ENCODE data around the gene DNMT3A. TPM values are rescaled to one million over a fixed set of nuclear protein-coding genes. Genes with fewer than 3 reads are reported as not detected.

The DNMT3A gene
- total RNA-seq, 1 donor from 2014 or later = 80.2 TPM

DNA sequence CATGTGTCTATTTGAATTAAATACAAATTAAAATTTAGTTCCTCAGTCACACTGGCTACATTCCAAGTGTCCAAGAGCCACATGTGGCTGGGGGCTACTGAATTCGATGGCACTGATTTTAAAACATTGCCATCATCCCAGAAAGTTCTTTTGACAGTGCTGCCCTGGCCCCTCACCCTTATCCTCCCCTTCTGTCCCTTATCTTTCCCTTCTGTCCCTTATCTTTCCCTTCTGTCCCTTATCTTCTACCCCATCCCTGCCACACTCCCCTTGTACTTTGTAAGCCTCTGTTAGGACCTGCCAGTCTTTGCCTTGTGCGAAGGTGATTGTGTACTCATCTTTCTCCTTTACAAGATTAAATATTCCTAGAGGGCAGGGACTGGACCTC lies 85.2 kb downstream of the DNMT3A start:
- DNase-seq (ENCODE audit: extremely low spot score, unreplicated experiment) = no peak
- H3K36me3 Mint-ChIP-seq (ENCODE audit: unreplicated experiment) = peaks cover 31% of the 10 kb centered on the region
- peak overlapping the region; percentile 62 for H3K27ac Mint-ChIP-seq (ENCODE audit: unreplicated experiment)
- TF ChIP-seq, protein P1, sequence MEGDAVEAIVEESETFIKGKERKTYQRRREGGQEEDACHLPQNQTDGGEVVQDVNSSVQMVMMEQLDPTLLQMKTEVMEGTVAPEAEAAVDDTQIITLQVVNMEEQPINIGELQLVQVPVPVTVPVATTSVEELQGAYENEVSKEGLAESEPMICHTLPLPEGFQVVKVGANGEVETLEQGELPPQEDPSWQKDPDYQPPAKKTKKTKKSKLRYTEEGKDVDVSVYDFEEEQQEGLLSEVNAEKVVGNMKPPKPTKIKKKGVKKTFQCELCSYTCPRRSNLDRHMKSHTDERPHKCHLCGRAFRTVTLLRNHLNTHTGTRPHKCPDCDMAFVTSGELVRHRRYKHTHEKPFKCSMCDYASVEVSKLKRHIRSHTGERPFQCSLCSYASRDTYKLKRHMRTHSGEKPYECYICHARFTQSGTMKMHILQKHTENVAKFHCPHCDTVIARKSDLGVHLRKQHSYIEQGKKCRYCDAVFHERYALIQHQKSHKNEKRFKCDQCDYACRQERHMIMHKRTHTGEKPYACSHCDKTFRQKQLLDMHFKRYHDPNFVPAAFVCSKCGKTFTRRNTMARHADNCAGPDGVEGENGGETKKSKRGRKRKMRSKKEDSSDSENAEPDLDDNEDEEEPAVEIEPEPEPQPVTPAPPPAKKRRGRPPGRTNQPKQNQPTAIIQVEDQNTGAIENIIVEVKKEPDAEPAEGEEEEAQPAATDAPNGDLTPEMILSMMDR (IDR thresholded peaks at IDR 0.05) = no peak
- H3K9me3 Mint-ChIP-seq (ENCODE audit: unreplicated experiment) = no peaks in the 10 kb centered on the region
- H3K4me3 Mint-ChIP-seq (ENCODE audit: unreplicated experiment) = no peak overlapping the region
- no peaks in the 10 kb centered on the region for H3K27me3 Mint-ChIP-seq (ENCODE audit: unreplicated experiment)
- peaks cover 25% of the 10 kb centered on the region for H3K4me1 Mint-ChIP-seq (ENCODE audit: unreplicated experiment)

DNA sequence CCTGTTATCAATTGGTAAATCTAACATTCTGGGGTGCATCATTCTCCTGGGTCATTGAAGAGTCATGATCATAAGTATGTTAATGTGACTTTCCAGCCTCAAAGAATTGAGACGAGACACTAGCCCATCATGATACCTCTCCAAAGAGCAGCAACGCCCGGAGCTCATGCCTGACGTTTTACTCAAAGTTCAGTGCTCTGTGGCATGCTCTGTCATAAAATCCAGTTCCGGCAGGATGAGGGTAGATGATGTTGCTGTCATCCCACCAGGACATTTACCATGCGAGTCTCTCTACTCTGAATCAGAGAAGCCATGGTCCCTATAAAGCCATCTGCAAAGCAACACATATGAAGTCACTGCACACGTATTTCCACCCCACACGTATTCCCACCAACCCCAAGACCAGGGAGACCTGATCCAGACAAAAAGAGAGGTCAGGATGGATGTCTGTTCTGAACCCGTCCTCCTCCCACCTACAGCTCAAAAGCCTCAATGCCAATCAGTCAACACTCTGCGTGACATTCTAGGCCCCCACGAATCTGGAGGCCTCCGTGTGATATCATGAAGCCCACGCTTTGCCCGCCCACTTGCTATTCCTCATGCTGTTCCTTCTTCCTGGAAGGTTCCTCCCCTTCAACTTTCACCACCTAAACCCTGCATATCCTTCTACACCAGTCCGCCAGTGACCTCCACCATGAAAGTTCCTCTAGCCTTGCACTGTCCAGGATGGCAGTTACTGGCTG lies 85.8 kb downstream of the DNMT3A start:
- no peaks in the 10 kb centered on the region for H3K27me3 Mint-ChIP-seq (ENCODE audit: unreplicated experiment)
- no peak overlapping the region for H3K4me3 Mint-ChIP-seq (ENCODE audit: unreplicated experiment)
- H3K4me1 Mint-ChIP-seq (ENCODE audit: unreplicated experiment) = peaks cover 29% of the 10 kb centered on the region
- DNase-seq (ENCODE audit: extremely low spot score, unreplicated experiment) = no peak
- H3K9me3 Mint-ChIP-seq (ENCODE audit: unreplicated experiment) = no peaks in the 10 kb centered on the region
- no peak overlapping the region for H3K27ac Mint-ChIP-seq (ENCODE audit: unreplicated experiment)
- H3K36me3 Mint-ChIP-seq (ENCODE audit: unreplicated experiment) = peaks cover 31% of the 10 kb centered on the region
- TF ChIP-seq, protein P1 (IDR thresholded peaks at IDR 0.05) = no peak

DNA sequence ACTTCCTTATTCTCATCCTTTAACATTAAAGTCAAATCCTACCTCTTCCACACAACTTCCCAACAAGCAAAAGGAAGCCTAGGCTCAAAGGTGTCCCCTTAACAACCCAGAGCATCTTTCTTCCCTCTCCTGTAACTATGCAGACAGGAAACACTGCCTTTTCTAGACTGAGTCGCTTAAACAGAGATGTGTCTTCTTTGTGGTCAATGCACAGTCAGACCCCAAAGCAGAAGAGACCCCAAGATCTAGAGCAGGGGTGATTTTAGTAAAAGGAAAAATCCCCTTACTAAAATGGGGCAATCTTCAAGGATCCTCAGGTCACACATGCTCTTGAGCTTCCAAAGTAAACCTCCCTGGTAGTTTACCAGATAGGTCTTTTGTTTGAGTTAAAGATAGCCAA lies 86.8 kb downstream of the DNMT3A start:
- Mint-ChIP-seq H3K4me3 (ENCODE audit: unreplicated experiment) (no peak overlapping the region), H3K9me3 (ENCODE audit: unreplicated experiment) (no peaks in the 10 kb centered on the region), H3K27me3 (ENCODE audit: unreplicated experiment) (no peaks in the 10 kb centered on the region), H3K36me3 (ENCODE audit: unreplicated experiment) (peaks cover 26% of the 10 kb centered on the region), H3K4me1 (ENCODE audit: unreplicated experiment) (peaks cover 39% of the 10 kb centered on the region), H3K27ac (ENCODE audit: unreplicated experiment) (no peak overlapping the region)
- no peak for DNase-seq (ENCODE audit: extremely low spot score, unreplicated experiment)
- TF ChIP-seq, protein P1 (IDR thresholded peaks at IDR 0.05) = no peak

DNA sequence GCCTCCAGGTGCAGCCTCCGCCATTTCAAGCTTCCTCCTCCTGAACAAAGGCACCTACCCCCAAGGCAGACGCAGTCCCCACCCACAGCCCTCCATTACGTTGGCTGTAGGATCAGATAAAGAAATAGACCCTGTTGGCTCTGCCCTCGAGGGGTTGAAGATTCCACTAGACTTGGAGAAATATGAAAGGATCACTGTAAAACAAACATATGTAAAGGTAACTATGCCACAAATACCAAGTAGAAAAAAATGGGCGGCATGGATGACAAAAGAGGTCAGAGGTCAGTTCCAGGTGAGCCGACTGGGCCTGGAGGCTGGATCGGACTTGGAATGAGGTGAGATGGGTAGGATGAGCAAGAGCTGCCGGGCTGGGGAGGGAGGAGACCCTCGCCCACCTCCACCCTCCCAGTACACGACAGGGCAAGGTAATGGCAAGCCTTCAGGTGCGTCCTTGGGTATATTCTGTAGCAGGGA lies 88.5 kb downstream of the DNMT3A start:
- peak overlapping the region; percentile 91 for H3K27ac Mint-ChIP-seq (ENCODE audit: unreplicated experiment)
- no peak for DNase-seq (ENCODE audit: extremely low spot score, unreplicated experiment)
- H3K9me3 Mint-ChIP-seq (ENCODE audit: unreplicated experiment) = no peaks in the 10 kb centered on the region
- no peaks in the 10 kb centered on the region for H3K27me3 Mint-ChIP-seq (ENCODE audit: unreplicated experiment)
- peak overlapping the region; percentile 69 for H3K4me3 Mint-ChIP-seq (ENCODE audit: unreplicated experiment)
- TF ChIP-seq, protein P1 (IDR thresholded peaks at IDR 0.05) = no peak
- peaks cover 38% of the 10 kb centered on the region for H3K4me1 Mint-ChIP-seq (ENCODE audit: unreplicated experiment)
- H3K36me3 Mint-ChIP-seq (ENCODE audit: unreplicated experiment) = peaks cover 26% of the 10 kb centered on the region

DNA sequence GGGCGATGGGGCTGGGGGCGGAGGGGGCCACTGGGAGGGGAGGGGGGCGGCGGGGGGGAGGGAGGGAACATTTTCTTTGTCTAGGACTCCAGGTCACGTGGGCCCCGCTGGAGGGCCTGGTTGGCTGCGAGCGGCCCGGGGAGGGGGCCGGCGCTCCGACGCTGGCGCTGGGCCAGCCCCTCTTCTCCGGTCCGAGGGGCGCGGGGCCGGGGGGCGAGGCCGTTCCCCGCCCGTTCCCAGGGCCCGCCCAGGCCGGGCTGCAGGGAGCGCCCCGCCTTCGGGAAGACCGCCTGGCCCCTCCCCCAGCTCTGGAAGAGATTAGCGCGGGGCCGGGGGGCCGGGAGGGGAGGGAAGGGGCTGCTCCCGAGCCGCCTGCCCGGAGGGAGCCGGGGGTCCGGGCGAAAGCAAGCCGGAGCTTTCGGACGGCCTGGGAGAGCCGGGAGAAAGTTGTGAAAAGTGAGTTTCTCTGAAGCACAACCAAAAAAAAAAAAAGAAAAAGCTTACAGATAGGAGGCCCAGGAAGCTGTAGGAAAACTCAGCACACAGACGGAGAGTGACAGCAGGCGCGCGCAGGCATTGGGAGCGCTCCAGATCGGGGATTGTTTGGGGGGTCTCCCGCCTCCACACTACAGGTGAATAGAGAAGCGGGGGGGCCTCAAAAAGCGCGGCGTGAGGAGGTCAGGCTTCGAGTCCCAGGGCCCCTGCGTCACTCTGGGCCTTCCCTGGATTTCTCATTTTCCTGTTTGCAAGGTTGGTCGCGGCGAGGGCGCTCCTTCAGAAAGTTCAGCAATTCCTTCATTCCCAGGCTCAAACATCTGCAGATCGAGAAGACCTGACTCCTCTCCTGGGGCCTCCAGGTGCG lies 89.2 kb downstream of the DNMT3A start:
- H3K9me3 Mint-ChIP-seq (ENCODE audit: unreplicated experiment) = no peaks in the 10 kb centered on the region
- peak; percentile 95 for DNase-seq (ENCODE audit: extremely low spot score, unreplicated experiment)
- TF ChIP-seq, protein P1 (IDR thresholded peaks at IDR 0.05) = no peak
- H3K4me3 Mint-ChIP-seq (ENCODE audit: unreplicated experiment) = peak overlapping the region; percentile 79
- peaks cover 29% of the 10 kb centered on the region for H3K36me3 Mint-ChIP-seq (ENCODE audit: unreplicated experiment)
- no peaks in the 10 kb centered on the region for H3K27me3 Mint-ChIP-seq (ENCODE audit: unreplicated experiment)
- H3K27ac Mint-ChIP-seq (ENCODE audit: unreplicated experiment) = peak overlapping the region; percentile 91
- H3K4me1 Mint-ChIP-seq (ENCODE audit: unreplicated experiment) = peaks cover 38% of the 10 kb centered on the region

All from osteocyte (in vitro differentiated cells).